HG03103 (cell line): ENCODE results near the gene LGALS8.
"Not testable (repeated sequence)": the region's sequence is repeated elsewhere in the genome, so short reads cannot be mapped to it uniquely, and the experiment has no call there.

Experiments
- ATAC-seq: cut with Tn5 transposase; IDR thresholded peaks from one replicate; pipeline ENCODE4 v1.9.1; 2021; ENCODE audit warnings: low read depth; ENCODE audit not compliant: unreplicated experiment

The LGALS8 gene

DNA sequence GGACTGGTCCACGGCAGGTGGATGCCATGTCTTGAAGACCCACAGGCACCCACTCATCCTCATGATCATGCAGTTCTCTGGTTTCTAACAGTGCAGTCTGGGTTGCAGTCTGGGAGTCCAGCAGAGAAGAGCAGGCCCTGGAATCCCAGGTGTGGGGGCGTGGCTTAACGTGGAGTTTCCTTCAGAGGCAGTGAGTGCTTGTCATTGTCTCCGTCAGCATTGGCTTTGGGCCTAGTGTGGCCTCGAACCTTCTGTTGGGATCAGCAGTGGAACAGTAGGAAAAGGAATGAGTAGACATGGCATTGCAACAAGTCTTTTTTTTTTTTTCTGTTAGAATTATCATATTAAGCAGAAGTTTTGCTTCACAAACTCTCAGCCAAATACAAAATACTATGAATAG, 12.8 kb downstream of the LGALS8 start:
- no peak for ATAC-seq

DNA sequence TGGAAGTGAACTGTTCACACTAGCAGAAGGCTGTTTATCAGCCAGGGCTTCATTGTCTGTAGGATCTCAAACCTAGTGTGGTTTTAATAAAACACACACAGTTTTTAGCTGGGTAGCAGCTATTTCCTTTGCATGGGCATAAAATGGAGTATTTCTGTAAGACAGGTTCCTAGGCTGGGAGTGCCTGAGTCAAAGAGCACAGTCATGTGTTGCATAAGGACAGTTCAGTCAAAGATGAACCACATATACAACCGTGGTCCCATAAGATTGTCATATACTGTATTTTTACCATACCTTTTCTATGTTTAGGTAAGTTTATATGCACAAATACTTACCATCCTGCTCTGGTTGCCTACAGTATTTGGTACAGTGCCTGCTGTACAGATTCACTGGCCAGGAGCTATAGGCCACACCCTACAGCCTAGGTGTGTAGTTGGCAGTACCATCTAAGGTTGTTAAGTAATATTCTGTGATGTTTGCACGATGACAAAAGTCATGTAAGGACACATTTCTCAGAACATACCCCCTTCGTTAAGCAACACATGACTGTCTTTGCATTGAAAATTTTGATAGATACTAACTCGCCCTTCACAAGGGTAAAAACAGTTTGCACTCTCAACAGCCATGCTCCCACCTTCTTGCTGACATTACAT, 17.2 kb downstream of the LGALS8 start:
- no peak for ATAC-seq

DNA sequence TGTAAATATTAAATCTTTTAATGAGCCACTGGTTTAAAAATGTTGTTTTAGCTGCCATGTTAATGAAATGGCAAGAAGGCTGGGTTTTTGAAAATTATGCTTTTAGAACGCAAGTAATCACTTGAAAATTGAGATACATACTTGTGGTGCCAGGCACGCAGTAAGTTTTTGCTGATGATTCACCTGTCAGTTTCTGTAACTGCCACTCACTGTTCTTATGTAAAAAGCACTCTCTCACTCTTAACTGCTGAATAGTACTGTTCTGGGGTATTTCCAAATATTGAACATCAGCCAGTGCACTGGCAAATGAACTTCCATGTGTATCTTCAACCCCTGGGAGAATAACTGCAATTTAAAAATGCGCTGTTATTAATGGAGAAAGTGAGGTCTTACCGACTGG, 17.9 kb downstream of the LGALS8 start:
- no peak for ATAC-seq

DNA sequence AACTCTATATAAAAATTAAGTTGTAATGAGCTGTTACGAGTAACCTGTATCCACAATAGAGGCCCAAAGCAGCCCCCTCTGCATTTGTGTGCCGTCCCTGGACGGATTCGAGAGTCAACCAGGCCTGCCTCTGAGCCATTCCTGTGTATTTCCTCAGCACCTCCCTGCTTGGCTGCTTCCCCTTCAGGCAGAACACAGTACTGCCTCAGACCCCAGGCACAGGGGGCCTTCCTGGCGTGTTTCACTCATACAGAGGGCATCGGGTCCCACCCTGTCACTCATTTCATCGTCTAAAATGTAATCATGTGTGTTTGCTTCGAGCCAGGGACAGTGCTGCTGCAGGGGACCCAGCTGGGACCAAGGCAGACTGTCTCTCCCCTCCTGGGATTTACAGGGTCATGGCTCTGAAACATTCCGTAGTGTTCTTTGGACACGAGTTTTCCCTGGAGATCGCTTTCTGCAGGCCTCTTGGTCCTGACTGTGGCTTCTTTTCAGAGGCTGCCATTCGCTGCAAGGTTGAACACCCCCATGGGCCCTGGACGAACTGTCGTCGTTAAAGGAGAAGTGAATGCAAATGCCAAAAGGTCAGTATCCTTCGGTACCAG, 19.4 kb downstream of the LGALS8 start:
- ATAC-seq: no peak

DNA sequence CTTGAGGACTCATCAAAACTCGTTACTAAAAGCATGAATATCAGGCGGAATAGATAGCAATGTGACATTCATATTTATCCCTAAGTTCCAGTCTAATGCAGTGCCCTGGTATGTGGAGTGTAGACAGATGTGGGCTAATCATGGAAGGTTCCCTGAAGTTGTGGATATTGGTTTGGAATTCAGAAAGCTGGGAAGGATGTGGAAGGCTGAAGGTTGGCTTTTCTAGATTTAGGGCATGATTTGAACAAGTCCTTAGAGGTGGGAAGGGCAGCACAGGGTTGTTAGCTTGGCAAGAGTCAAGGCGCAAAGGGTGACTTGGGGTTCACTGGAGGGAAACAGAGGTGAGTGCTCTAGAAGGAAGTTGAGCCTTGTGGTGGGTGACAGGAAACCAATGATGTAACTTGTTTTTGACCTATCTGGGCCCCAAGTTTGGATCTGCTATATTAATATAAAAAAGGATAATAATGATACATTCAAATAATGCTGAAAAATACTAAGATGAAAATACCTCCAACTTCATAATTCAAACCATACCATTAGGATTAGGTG, 21.9 kb downstream of the LGALS8 start:
- no peak for ATAC-seq

DNA sequence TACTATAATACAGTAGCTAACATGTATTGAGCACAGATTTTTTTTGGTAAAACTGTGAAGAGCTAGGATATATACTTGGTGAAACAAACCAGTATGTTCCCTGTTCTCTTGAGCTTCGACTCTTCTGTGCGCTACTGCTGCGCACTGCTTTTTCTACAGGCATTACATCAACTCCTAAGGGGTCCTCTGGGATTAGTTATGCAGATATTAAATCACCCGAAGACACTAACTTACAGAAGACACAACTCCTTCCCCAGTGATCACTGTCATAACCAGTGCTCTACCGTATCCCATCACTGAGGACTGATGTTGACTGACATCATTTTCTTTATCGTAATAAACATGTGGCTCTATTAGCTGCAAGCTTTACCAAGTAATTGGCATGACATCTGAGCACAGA, 24.7 kb downstream of the LGALS8 start:
- ATAC-seq: no peak

DNA sequence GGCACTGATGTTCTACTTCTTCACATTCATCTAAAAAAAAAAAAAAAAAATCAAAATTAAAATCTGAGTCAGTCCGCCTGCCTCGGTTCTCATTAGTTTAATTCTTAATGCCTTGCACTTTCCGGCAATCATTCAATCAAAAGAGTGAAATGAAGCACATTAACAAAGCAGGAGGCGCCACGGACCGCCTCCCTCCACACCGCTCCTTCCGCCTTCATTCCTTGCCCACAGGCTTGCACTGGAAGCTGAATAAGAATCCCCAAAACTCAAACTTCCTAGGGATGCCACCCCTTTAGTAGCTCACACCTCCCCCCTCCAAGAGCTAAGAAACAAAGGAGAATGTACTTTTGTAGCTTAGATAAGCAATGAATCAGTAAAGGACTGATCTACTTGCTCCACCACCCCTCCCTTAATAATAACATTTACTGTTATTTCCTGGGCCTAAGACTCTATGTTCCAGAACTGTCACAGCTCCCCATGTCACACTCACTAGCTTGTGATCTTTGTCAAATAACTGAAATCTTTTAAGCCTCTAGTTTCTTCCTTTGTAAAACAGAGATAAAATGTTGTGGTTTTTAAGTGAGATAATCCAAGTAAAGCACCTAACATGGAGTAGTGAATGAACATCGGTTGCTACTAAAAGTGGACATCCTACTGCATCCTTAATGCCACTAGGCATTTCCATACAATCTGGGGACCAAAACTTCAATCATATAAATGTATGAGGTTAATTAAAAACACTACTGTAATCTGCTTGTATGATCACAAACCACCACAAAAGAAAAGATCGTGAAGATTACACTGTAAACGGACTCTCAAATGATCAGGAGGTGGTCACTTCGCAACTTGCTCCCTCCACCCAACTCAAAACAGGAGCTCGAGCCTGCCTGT, 27.4 kb downstream of the LGALS8 start:
- no peak for ATAC-seq

DNA sequence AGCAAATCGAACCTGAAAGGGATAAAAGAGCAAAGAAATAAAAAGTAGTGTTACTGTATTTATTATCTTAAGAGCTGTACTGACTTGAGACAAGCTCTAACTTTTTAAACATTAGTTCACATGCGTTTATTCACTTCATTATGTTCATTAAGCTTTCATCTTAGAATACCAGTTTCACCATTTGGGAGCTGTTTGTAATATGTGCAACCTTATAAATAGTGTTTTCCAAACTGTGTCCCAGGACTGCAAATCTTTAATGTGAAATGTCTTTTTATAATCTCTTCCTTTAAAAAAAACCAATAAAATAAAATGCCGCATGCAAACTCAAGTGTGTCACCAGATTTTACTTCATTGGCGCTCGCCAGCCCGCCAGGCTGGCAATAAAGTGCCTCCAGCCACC, 28.3 kb downstream of the LGALS8 start:
- ATAC-seq: no peak

DNA sequence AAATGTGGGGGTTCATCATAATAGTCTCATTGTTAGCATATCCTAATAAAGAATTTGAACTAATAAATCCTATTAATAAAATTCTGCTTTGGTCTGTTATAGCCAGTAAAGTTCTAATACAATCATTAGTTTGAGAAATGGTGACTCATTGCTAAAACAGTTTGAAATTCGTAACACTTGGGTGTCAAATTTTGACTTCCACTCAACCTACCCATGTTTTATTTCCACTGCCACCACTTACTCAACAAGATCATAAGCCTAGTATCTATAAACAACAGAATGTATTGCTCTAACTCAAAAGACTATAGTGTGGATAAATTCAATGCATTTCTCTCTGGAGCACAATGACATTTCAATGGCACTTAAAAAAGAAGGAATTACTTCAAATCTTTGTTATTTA, 29.1 kb downstream of the LGALS8 start:
- no peak for ATAC-seq

DNA sequence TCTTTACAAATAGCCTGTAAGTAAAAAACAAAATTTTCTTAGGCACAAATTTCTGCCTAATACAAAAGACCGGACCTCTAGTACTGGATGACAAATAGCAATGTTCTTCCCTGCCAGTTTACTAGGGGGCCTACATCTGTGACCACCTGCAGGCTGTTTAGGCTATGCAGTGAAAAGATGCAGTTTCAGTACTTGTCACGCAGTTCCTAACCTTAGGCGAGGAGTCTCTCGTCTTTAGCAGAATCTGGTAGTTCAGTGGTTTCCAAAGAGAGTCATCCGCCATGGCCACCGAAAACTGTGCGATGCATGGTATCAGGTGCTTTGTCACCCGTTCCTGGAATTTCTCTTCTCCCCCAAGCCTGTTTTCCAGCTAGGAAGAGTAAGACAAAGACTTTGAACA, 29.6 kb downstream of the LGALS8 start:
- ATAC-seq: no peak

DNA sequence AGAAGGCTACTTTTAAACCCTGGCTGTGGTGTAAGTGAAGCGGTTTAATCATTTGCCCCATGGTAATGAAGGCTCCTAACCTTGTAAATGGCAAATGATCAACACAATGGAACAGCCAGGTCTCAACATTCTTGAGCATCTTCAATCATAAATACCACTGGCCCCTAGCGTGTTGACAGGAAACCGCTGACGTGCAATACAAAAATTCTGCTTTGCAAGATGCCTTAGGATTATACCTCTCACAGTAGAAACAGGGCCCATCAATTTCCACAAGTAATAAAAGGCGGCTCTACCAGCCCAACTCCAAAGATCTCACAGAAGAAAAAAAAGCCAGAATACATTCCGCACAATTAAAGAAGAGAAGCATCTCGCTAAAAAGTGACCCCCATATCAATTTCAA, 32.8 kb downstream of the LGALS8 start:
- no peak for ATAC-seq

DNA sequence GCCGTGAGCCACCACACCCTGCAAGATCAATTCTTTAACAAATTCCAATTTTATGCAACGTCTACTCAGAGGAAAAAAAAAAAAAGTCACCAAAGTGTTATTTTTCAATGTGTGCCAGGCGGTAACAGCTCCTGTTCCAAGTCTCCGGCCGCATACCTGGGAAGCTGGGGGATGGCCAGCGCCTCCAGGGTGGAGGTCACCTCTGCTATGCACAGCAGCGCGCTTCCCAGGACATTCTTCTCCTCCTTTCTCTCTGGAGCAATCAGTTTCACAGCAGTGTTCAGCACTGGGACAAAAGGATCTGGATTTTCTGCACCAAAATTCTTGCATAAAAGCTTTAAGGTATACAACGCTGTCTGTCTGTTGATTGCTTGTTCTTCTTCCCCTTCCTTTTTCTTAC, 34.3 kb downstream of the LGALS8 start:
- no peak for ATAC-seq

DNA sequence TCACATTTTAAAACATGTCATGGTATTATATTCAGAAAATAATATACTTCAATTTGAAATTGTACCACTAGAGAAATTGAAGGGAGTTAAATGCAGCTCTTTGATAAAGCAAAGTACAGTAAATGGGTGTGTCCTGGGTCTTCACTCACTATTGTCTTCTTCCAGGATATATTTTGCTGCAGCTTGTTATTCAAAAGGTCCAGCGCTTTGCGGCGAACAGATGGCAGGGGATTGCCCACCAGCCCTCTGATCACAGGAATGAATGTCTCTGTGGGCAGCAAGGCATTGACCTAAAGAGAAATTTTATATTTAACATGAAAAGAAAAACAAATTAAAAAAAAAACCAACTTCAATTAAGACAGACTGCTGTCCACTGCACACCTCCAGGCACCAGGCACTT, 35.1 kb downstream of the LGALS8 start:
- no peak for ATAC-seq

DNA sequence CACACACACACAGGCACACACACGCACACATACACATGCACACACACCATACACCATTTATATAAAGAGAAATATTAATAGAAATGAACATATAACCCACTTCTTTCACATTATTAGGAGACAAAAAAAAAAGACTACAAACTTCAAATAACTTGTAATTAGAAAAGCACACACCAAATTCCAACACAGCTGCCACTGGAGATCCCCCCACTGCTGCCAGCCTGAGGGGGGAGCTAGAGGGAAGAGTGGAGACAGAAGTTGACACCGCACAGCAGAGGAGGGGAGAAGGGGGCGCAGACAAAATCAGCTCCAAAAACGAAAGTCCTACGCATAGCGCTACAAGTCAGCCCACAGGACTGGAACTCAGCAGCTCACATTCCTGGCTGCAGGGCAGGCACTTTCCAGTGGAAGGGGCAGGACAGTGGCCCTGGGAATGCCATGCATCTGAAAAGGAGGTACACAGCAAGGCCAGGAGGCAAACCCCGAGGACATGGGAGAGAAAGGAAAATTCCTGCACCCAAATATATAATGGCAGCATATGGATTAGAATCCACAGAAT, 36.5 kb downstream of the LGALS8 start:
- no peak for ATAC-seq

DNA sequence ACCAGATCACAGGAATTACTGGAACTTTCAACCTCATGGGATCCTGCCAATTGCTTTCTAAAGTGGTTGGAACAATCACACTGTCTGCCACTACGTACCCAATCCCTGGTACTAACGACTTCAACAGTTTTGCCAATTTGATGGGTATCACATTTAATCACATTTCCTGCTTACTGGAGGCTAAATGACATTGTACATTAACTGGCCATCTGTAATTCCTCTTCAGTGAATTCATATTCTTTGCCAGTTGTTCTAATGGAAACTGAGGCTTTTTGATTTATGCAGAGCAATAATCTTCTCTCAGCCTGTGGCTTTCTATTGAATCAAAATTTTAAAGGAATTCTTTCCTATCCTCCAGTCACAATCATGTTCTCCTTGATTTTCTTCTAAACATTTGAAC, 38.2 kb downstream of the LGALS8 start:
- ATAC-seq: no peak

DNA sequence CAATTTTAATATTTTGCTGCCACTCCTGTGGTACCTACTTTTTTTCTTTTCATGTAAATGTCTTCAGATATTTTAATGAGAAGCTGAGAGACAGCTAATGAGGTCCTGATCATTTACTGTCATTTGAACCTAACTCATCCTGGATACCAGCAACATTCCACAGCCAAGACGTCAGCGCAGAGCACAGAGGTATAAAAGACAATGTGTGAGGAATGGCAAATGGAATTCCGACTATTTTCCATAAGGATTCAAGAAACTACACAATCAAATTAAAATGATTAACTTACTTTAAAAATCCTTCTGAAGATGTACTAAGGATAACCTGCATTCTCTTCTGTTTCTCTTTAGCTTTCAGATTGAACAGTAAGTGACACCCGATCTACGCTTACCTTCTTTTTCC, 41.7 kb downstream of the LGALS8 start:
- ATAC-seq: no peak

DNA sequence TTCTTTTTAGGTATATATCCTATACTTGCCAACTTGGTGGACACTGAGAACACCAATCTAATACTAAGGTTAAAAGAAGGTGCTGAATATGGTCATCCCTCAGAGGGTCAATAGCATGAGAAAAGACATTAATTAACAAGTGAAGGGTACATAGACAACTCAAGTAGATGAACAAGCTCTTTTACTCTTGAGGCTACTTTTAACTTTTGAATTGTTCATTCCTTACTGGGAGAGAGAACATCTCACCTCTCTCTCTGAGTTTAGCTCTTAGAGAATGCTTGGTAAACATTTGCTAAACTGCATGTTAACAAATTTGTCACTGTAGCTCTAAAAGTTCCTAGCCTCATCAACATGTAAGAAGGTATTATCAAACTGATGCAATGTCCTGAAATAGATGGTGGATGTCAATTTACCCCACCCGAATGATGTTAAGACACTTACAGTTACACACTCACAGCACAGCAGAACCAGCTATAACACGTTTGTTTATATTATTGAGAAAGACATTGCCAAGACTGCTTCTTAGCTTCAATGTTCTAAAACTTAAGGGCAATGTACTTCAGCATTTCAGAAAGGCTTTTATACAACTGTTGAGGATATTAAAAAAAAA, 44.6 kb downstream of the LGALS8 start:
- ATAC-seq: no peak

DNA sequence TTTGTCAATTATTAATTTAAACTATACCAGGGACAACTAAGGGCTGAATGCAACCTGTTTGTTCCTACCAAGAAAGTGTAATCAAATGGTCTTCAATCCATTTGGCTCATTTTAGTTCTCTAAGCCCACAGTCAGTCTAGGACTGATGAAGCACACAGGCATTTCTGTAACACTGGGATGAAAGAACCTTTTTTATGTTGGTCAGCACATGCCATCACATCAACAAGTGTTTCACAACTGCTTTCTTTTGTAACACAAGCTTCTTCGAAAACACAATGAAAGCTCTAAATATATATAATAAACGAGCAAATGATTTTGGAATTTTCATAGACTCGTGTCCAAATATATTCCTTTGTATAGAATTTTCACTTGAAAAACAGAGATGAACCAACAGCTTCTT, 51.7 kb downstream of the LGALS8 start:
- no peak for ATAC-seq

DNA sequence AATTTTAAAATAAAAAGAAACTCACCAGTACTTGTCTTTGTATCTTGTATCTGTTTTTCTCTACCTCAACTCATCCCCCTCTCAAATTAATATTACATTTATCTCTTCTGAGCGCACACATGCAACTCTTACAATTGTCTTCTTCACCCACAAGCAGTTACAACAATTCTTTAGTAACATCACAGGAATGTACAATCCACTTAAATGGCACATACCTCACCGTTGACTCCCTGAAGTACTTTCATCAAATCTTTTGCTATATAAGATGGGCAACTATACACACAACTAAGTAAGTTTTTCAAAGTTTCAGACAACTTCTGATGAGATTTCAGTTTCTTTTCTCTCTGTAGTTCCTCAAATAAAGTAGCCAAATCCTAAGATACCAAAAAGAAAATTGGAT, 52.2 kb downstream of the LGALS8 start:
- no peak for ATAC-seq

DNA sequence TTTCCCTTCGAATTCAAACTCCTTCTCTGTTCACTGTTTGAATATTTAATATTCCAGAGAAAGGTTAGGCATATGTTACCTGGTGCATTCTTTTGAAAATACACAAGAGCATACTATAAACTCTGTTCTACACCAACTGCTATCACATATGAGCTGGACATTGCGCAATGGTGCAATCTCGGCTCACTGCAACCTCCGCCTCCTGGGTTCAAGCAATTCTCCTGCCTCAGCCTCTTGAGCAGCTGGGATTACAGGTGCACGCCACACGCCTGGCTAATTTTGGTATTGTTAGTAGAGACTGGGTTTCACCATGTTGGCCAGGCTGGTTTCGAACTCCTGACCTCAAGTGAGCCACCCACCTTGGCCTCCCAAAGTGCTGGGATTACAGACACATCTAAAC, 53.3 kb downstream of the LGALS8 start:
- ATAC-seq: not testable (repeated sequence)

DNA sequence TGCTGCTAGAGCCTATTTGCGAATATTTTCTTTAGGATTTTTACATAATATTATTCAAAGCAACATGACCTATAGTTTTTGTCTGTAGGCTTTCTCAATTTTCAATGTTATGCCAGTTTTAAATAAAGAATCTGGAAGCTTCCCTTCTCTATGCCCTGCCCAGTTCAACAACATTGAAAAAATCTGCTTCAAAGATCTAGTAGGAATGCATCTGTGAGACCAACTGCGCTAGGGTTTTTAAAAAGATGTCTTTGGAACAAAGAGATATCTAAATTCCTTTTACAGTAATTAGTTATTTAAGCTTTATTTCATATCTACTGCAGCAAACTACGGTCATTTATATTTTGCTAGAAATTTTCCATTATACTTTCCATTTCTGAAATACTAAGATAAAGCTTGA, 54.9 kb downstream of the LGALS8 start:
- ATAC-seq: no peak
